Measurements from ENCODE around the gene SPATA3.
"Not testable (repeated sequence)": the region's sequence is repeated elsewhere in the genome, so short reads cannot be mapped to it uniquely, and the experiment has no call there.

The SPATA3 gene

DNA sequence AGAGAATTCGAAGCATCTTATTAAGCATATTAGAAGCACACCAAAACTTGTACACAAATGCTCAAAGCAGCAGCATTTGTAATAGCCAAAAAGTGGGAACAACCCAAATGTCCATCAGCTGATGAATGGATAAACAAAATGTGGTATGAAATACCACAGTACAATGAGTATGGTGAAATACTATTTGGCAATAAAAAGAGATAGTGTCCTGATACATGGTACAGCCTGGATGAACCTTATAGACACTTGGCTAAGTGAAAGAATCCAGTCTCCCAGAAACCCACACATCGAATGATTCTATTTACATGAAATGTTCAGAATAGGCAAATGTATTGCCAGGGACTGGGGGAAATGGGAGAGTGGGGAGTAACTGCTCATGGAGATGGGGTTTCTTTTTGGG lies 3.0 kb downstream of the SPATA3 start:
- no peak overlapping the region for H3K27ac Mint-ChIP-seq
- no peak overlapping the region for H3K4me3 Mint-ChIP-seq
- peaks cover 6% of the 10 kb centered on the region for H3K9me3 Mint-ChIP-seq
- peaks cover 77% of the 10 kb centered on the region for H3K27me3 Mint-ChIP-seq
- no peaks in the 10 kb centered on the region for H3K36me3 Mint-ChIP-seq (ENCODE audit: low read depth)
- H3K4me1 Mint-ChIP-seq (ENCODE audit: low read depth): no peaks in the 10 kb centered on the region
- no peak for DNase-seq

DNA sequence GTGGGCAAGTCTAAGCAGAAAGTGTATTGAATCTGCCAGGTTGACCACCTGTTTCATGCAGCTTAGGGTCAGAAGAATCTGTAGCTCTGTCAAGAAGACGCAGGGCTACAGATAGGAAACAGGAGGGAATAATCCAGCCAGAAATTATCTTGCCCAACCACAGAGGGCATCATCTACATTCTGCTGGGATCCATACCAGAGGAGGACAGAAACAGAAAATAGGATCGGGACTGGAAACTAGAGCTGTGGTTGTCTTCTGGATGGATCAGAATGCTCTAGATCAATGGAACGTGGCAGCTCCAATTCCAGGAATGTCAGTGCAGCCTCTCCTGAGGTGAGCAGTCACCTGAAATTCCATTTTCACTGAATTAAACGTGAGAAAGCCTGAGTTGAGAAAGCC lies 3.6 kb downstream of the SPATA3 start:
- H3K36me3 Mint-ChIP-seq (ENCODE audit: low read depth): no peaks in the 10 kb centered on the region
- H3K4me3 Mint-ChIP-seq: no peak overlapping the region
- H3K9me3 Mint-ChIP-seq: peaks cover 6% of the 10 kb centered on the region
- DNase-seq: no peak
- H3K4me1 Mint-ChIP-seq (ENCODE audit: low read depth): no peaks in the 10 kb centered on the region
- H3K27me3 Mint-ChIP-seq: peaks cover 71% of the 10 kb centered on the region
- H3K27ac Mint-ChIP-seq: no peak overlapping the region

DNA sequence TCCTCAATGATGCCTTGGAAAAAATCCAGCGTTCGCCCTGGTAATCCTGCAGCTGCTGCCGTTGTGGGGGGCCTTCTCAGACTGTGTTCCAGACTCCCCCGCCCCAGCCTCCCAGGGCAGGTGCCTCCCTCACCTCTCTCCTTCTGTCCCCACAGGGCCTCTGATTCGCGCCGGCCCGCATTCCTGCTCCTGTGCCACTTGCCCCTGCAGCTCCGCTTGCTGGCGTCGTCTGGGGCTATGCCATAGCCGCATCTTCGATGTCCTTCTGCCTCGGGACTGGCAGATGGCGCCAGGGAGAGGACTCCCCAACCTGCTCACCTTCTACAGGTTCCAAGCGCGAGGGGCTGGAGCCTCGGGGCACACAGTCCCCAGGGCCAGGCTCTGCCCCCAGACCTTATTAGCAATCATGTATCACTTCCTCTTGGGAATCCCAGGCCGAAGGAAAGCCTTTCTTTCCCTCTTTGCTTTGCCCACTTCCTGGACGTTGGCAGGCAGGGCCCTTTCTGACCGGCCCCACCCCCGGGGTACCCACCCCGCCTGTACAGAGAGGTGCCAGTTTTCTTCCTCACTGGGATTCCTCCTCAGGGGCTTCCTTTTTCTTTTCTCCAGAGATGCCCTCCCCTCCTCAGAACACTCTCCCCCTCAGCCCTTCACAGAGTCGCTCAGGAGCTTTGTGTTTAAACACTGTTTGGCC lies 4.4 kb downstream of the SPATA3 start:
- H3K4me3 Mint-ChIP-seq: no peak overlapping the region
- no peaks in the 10 kb centered on the region for H3K4me1 Mint-ChIP-seq (ENCODE audit: low read depth)
- no peak for DNase-seq
- H3K9me3 Mint-ChIP-seq: peaks cover 14% of the 10 kb centered on the region
- no peaks in the 10 kb centered on the region for H3K36me3 Mint-ChIP-seq (ENCODE audit: low read depth)
- H3K27me3 Mint-ChIP-seq: peaks cover 66% of the 10 kb centered on the region
- no peak overlapping the region for H3K27ac Mint-ChIP-seq

DNA sequence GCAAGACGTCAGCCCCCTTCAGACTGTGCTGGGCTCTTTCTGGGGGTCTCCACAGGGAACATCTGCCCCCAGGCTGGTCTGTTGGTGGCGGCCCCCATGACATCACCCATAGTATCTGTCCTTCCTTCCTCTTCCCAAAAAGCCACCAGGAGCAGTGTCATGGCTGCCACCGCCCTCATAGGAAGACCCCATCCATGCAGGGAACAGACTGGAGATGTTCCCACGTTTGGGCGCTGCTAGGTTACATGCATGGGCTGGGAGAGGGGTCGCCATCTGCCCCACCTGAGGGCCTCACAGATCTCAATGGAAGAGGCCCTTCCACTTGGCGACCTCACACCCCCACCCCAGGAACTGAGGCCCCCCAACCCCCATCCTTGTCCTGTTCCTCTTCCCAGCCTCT lies 5.1 kb downstream of the SPATA3 start:
- no peak overlapping the region for H3K4me3 Mint-ChIP-seq
- no peaks in the 10 kb centered on the region for H3K4me1 Mint-ChIP-seq (ENCODE audit: low read depth)

DNA sequence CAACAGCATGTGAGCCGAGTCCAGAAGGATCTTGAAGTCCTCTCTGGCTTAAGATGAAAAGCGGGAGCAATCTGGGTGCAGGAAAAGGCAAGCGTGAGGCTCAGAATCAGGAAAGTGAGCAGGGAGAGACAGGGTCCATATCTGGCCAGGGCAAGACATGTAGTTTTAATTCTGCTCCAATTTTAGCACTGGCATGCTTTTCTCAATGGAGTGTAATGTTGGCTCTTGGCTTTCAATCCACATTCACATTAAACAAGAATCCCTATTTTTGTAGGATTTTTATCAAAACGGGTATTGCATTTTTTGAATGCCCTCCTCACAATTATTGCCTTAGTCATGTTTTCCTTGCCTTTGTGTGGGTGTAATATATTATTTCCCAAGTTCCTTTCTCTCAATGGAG lies 6.0 kb downstream of the SPATA3 start:
- no peaks in the 10 kb centered on the region for H3K36me3 Mint-ChIP-seq (ENCODE audit: low read depth)
- H3K27ac Mint-ChIP-seq: no peak overlapping the region
- no peaks in the 10 kb centered on the region for H3K4me1 Mint-ChIP-seq (ENCODE audit: low read depth)
- H3K4me3 Mint-ChIP-seq: no peak overlapping the region
- peaks cover 53% of the 10 kb centered on the region for H3K27me3 Mint-ChIP-seq
- DNase-seq: no peak
- H3K9me3 Mint-ChIP-seq: peaks cover 12% of the 10 kb centered on the region

More for the DNA sequence above, 5.1 kb downstream of the SPATA3 start:
- H3K27ac Mint-ChIP-seq: no peak overlapping the region
- no peaks in the 10 kb centered on the region for H3K36me3 Mint-ChIP-seq (ENCODE audit: low read depth)
- peaks cover 16% of the 10 kb centered on the region for H3K9me3 Mint-ChIP-seq
- peaks cover 61% of the 10 kb centered on the region for H3K27me3 Mint-ChIP-seq
- no peak for DNase-seq

DNA sequence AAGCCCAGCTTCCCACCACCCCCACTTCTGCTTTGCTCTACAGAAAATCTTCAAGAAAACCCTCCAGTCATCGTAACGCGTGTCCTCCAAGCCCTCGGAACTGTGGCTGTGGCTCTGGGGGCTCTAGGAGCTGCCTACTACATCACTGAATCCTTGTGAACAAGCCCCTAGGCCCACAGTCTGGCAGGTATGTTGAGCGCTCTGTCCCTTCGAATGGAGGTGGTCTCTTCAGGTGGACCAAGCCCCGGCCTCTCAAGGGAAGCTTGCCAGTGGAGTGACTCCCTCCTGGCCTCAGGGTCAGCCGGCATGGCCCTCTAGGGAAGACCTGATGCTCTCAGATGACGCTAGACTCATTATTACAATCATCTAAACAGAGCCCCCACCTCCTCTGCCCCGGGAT lies 6.7 kb downstream of the SPATA3 start:
- H3K27me3 Mint-ChIP-seq: peaks cover 50% of the 10 kb centered on the region
- no peaks in the 10 kb centered on the region for H3K4me1 Mint-ChIP-seq (ENCODE audit: low read depth)
- H3K9me3 Mint-ChIP-seq: peaks cover 10% of the 10 kb centered on the region
- DNase-seq: no peak
- no peak overlapping the region for H3K27ac Mint-ChIP-seq
- H3K4me3 Mint-ChIP-seq: no peak overlapping the region
- no peaks in the 10 kb centered on the region for H3K36me3 Mint-ChIP-seq (ENCODE audit: low read depth)

DNA sequence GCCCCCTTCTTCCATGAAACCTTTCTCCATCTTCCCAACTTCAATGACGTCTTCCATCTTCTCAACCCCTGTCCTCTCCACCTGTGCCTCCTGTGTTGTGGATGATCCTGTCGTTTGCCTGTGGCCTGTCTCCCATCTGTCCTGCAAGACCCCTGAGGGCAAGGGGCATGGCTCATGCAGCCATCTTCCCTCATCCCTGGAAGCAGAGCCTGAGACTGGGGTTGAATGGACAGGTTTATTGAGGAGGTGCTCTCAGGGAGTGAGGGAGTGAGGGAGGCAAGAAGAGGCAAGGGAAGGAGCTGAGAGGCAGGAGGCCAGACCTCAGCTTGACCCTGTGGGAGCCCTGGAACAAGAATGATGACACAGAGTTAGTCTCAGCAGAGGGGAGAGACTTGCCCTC lies 7.3 kb downstream of the SPATA3 start:
- no peak overlapping the region for H3K27ac Mint-ChIP-seq
- no peaks in the 10 kb centered on the region for H3K36me3 Mint-ChIP-seq (ENCODE audit: low read depth)
- no peaks in the 10 kb centered on the region for H3K4me1 Mint-ChIP-seq (ENCODE audit: low read depth)
- no peak for DNase-seq
- peaks cover 46% of the 10 kb centered on the region for H3K27me3 Mint-ChIP-seq
- H3K9me3 Mint-ChIP-seq: peaks cover 10% of the 10 kb centered on the region
- no peak overlapping the region for H3K4me3 Mint-ChIP-seq

DNA sequence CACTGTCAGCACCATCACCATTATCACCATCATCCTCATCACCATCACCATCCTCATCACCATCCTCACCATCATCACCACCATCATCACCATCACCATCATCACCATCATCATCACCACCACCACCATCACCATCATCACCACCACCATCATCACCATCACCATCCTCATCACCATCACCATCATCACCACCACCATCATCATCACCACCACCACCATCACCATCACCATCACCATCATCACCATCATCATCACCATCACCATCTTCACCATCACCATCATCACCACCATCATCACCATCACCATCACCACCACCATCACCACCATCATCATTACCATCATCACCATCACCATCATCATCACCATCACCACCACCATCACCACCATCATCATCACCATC lies 9.0 kb downstream of the SPATA3 start:
- H3K27me3 Mint-ChIP-seq: peaks cover 31% of the 10 kb centered on the region
- H3K9me3 Mint-ChIP-seq; H3K4me1 Mint-ChIP-seq (ENCODE audit: low read depth); DNase-seq; H3K4me3 Mint-ChIP-seq; H3K36me3 Mint-ChIP-seq (ENCODE audit: low read depth); H3K27ac Mint-ChIP-seq: not testable (repeated sequence)

DNA sequence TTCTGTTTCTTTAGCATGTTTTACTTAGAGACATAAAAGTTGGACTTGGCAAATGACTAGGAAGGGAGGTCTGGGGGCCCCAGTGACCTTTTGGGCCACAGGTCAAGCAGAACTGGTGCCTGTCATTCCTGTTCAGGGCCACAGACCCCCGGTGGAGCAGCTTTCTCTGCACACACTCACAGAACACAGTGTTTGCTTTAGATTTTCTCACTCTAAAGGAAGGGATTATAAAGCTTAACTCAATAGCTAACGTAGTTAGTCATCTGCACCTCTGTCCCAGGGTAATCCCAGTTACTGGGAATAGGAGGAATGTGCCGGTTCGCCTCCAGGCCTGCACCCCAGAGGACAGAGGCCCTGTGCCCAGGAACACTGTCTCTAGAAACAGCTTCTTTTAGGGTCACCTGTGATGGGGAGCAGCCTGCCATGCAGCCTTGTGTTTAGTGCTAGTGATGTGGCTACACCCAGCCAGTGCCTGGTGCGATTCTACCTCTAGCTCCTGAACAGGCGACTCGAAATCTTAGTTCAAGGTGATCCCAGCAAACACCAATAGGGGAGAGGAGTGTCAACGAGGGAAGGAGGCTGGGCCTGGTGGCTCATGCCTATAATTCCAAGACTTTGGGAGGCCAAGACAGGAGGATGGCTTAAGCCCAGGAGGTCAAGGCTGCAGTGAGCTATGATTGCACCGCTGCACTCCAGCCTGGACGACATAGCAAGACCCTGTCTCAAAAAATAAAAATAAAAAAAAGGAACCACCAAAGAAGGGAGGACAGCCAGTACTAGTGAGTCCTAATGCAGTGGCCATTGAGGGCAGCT lies 11.6 kb downstream of the SPATA3 start:
- Mint-ChIP-seq H3K4me3 (no peak overlapping the region), H3K4me1 (ENCODE audit: low read depth) (no peaks in the 10 kb centered on the region), H3K27me3 (peaks cover 11% of the 10 kb centered on the region), H3K9me3 (peaks cover 10% of the 10 kb centered on the region), H3K36me3 (ENCODE audit: low read depth) (no peaks in the 10 kb centered on the region), H3K27ac (no peak overlapping the region)
- no peak for DNase-seq

DNA sequence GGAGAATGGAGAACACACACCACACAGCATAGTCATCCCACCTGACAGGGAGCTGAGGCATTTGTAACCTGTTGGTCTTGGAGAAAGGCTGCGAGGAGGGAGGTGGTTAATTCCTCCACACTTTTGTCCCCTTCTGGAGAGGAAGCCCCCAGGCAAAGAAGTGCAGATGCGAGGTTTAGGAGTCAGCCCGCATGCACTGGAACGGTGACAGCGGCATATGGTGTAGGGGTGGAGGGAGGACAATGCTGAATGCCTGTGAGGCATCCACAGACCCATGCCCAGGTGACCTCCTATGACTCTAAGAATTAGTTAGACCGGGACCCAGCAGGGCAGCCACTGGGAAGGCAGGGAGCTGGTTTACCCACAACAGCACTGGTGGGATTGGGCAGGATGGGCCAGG lies 12.2 kb downstream of the SPATA3 start:
- Mint-ChIP-seq H3K4me1 (ENCODE audit: low read depth) (no peaks in the 10 kb centered on the region), H3K9me3 (peaks cover 10% of the 10 kb centered on the region)

DNA sequence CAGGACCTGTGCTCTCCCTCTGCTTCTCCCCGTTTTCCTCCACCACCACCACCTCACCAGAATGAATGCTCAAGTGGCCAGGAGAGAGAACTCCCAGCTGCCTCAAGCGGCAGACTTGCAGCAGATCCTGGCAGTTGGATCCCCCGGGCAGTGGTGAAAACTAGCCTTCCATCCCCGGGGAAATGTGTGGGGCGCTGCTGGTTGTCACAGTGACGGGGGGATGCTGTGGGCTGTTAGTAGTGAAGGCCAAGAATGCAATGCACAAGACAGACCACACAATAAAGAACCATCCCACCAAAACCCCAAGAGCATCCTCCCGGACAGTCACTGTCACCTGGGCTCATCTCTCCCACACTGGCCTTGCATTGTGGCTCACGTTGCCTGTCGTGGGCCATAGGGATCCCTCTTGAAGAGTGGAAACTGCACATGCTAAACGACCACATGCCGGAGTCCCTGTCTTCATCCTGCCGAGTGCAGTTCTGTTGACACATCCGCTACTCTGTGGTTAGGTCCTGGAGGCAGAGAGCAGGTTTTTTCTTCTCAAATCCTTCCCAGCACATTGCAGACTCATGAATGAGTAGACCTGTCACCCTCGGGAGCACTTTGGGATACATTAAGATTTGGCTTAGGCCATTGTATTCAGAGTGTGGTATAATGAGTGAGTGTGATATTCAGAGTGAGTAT lies 13.5 kb downstream of the SPATA3 start:
- H3K4me1 Mint-ChIP-seq (ENCODE audit: low read depth): no peaks in the 10 kb centered on the region
- no peaks in the 10 kb centered on the region for H3K36me3 Mint-ChIP-seq (ENCODE audit: low read depth)
- no peak for DNase-seq
- H3K9me3 Mint-ChIP-seq: peaks cover 10% of the 10 kb centered on the region
- no peak overlapping the region for H3K27ac Mint-ChIP-seq
- peaks cover 12% of the 10 kb centered on the region for H3K27me3 Mint-ChIP-seq
- no peak overlapping the region for H3K4me3 Mint-ChIP-seq

More for the DNA sequence above, 12.2 kb downstream of the SPATA3 start:
- no peaks in the 10 kb centered on the region for H3K36me3 Mint-ChIP-seq (ENCODE audit: low read depth)
- H3K27ac Mint-ChIP-seq: no peak overlapping the region
- H3K27me3 Mint-ChIP-seq: peaks cover 13% of the 10 kb centered on the region
- H3K4me3 Mint-ChIP-seq: no peak overlapping the region
- DNase-seq: no peak

DNA sequence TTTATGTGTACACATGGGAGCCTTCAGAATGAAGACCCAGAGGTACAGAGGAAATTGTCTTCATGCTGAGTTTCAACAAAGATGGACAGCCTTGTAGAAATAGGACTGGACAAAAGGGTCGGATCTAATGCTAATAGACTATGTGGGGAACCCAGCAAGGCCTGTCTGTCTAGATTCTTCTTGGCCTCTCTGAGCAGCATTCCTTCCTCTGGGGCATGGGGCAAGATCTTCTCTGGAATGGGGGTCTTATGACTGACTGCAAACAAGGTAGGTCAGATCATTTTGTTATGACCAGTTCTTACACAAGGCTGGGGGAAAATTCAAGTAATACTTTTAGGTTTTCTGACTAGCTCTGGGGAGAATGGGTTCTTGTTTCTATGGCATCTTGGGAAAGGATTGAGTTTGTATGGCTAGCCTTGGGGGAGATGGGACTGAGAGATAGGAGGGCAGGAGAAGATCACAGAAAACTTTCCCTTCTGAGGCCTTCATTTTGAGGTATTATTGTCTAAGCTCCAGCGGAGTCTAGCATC lies 14.3 kb downstream of the SPATA3 start:
- H3K36me3 Mint-ChIP-seq (ENCODE audit: low read depth): no peaks in the 10 kb centered on the region
- no peak overlapping the region for H3K4me3 Mint-ChIP-seq
- DNase-seq: no peak
- H3K9me3 Mint-ChIP-seq: peaks cover 3% of the 10 kb centered on the region
- H3K27ac Mint-ChIP-seq: no peak overlapping the region
- H3K27me3 Mint-ChIP-seq: peaks cover 16% of the 10 kb centered on the region
- H3K4me1 Mint-ChIP-seq (ENCODE audit: low read depth): no peaks in the 10 kb centered on the region

DNA sequence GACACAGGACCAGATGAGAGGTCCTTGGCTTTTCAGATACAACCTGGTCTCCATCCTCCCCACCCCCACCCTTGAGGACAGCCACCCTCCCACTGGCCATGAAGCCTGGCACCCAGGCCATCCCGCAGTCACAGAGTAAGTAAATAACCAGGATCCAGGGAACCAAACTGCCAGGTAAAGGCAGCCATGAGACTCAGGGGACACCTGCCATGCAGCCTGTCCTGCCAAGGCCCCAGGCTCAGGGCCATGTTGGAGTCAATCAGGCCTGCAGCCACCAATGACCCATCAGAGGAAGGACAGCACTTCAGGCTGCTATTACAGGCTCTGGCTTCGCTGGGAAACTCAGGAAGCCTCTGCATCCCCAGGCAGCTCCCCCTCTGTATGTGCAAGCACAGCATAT lies 15.6 kb downstream of the SPATA3 start:
- H3K4me1 Mint-ChIP-seq (ENCODE audit: low read depth): no peaks in the 10 kb centered on the region
- H3K9me3 Mint-ChIP-seq: no peaks in the 10 kb centered on the region
- H3K27ac Mint-ChIP-seq: no peak overlapping the region
- peaks cover 20% of the 10 kb centered on the region for H3K27me3 Mint-ChIP-seq
- DNase-seq: no peak
- H3K36me3 Mint-ChIP-seq (ENCODE audit: low read depth): no peaks in the 10 kb centered on the region
- H3K4me3 Mint-ChIP-seq: no peak overlapping the region

DNA sequence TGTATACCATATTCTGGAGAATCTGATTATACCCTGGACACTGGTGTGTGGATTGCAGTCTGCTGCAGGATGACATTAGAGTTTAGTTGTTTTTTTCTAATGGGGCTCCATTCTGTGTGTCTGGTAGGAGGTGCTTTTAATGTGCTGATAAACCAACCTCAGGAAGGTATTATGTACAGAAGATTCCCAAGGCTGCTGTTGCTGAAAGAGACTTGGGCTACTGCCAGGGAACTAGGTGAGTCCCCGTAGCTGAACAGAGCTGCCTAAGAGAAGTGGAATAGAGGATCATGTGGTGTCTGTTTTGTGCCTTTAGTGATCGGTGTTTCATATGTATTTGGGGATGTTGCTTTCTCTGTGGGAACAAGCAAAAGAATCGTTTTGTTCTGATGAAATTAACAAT lies 16.5 kb downstream of the SPATA3 start:
- H3K27ac Mint-ChIP-seq: no peak overlapping the region
- no peak for DNase-seq
- H3K9me3 Mint-ChIP-seq: no peaks in the 10 kb centered on the region
- H3K4me3 Mint-ChIP-seq: no peak overlapping the region
- peaks cover 25% of the 10 kb centered on the region for H3K27me3 Mint-ChIP-seq
- H3K36me3 Mint-ChIP-seq (ENCODE audit: low read depth): no peaks in the 10 kb centered on the region
- H3K4me1 Mint-ChIP-seq (ENCODE audit: low read depth): no peaks in the 10 kb centered on the region

DNA sequence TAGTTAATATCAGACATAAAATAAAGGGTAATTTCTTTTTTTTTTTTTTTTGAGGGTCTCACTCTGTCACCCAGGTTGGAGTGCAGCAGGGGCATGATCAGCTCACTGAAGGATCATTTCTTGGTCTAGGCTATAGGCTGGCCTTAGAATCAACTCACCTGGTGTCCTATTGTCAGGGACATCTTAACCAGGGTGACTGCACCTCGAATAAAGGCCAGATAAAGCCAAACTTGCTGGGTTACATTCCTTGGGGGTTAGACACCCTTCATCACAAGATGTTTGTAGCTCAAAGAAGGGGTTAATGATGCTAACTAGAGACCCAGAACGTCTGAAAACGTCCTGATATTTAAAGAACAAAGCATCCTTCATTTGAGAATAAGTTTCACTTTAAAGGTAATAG lies 17.9 kb downstream of the SPATA3 start:
- Mint-ChIP-seq H3K27ac (no peak overlapping the region), H3K9me3 (no peaks in the 10 kb centered on the region), H3K4me3 (no peak overlapping the region), H3K4me1 (ENCODE audit: low read depth) (no peaks in the 10 kb centered on the region), H3K27me3 (peaks cover 25% of the 10 kb centered on the region), H3K36me3 (ENCODE audit: low read depth) (no peaks in the 10 kb centered on the region)
- no peak for DNase-seq

Data from activated T-cell treated with anti-CD3 and anti-CD28 coated beads, Interleukin-2, amount 50 U/mL, for 24 hours (primary cell).